Measurements from ENCODE around the gene SMAD4. TPM values are rescaled to one million over a fixed set of nuclear protein-coding genes. Genes with fewer than 3 reads are reported as not detected.

SMAD4 gene
- total and polyA plus RNA-seq, 2 of the 13 experiments (the other 11 are each of a cell fraction or from before 2014, with no cell fraction given): 70.2 to 72.0 TPM

DNA sequence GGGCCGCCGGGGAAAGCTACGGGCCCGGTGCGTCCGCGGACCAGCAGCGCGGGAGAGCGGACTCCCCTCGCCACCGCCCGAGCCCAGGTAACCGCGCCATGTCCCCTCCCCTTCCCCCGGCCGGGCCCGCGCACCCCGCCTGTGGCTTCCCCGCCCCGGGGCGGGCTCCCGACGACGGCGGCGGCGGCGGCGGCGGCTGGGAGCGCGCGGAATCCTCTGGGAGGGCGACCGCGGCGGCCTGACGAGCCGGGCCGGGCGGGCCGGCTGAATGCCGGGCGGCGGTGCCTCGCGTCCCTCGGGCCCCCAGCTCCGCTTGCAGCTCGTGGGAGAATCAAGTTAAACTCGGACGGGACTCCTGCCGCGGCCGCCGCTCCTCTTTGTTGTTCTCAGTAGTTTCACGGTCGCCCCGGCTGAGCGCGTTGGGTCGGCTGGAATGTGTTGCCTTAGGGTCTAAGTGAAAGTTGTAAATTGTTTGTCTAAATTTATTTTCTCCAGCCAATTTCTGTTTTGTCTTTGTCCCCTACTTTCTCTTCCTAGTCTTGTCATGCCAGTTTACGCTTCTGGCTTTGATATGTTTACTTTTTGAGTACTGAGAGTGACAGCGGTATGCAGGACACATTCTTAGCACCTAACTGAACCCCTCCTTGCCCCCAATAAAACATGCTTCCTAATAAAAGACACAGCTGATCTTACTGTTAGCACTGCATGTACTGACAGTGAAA lies 685 bp downstream of the SMAD4 start (continued):
- TF ChIP-seq, protein P1, sequence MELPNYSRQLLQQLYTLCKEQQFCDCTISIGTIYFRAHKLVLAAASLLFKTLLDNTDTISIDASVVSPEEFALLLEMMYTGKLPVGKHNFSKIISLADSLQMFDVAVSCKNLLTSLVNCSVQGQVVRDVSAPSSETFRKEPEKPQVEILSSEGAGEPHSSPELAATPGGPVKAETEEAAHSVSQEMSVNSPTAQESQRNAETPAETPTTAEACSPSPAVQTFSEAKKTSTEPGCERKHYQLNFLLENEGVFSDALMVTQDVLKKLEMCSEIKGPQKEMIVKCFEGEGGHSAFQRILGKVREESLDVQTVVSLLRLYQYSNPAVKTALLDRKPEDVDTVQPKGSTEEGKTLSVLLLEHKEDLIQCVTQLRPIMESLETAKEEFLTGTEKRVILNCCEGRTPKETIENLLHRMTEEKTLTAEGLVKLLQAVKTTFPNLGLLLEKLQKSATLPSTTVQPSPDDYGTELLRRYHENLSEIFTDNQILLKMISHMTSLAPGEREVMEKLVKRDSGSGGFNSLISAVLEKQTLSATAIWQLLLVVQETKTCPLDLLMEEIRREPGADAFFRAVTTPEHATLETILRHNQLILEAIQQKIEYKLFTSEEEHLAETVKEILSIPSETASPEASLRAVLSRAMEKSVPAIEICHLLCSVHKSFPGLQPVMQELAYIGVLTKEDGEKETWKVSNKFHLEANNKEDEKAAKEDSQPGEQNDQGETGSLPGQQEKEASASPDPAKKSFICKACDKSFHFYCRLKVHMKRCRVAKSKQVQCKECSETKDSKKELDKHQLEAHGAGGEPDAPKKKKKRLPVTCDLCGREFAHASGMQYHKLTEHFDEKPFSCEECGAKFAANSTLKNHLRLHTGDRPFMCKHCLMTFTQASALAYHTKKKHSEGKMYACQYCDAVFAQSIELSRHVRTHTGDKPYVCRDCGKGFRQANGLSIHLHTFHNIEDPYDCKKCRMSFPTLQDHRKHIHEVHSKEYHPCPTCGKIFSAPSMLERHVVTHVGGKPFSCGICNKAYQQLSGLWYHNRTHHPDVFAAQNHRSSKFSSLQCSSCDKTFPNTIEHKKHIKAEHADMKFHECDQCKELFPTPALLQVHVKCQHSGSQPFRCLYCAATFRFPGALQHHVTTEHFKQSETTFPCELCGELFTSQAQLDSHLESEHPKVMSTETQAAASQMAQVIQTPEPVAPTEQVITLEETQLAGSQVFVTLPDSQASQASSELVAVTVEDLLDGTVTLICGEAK (IDR thresholded peaks at IDR 0.05): no peak
- TF ChIP-seq, protein P1 (CRISPR knock-in tag; IDR thresholded peaks at IDR 0.05): no peak
- TF ChIP-seq HOXA7 (CRISPR knock-in tag; IDR thresholded peaks at IDR 0.05): no peak
- TF ChIP-seq ZSCAN12 (CRISPR knock-in tag; IDR thresholded peaks at IDR 0.05): no peak
- TF ChIP-seq SYNCRIP (IDR thresholded peaks at IDR 0.05; ENCODE audit: insufficient read depth, low read depth, low read length): no peak
- no peak for TF ChIP-seq SIX1 (CRISPR knock-in tag; IDR thresholded peaks at IDR 0.05; ENCODE audit: borderline replicate concordance)
- no peak for TF ChIP-seq TFDP2 (CRISPR knock-in tag; IDR thresholded peaks at IDR 0.05)
- TF ChIP-seq ZFX (CRISPR knock-in tag; IDR thresholded peaks at IDR 0.05; ENCODE audit: low read depth): no peak
- peak; percentile 76 for TF ChIP-seq RBFOX2 (IDR thresholded peaks at IDR 0.05; ENCODE audit: low read depth, low read length)
- TF ChIP-seq, protein P2, sequence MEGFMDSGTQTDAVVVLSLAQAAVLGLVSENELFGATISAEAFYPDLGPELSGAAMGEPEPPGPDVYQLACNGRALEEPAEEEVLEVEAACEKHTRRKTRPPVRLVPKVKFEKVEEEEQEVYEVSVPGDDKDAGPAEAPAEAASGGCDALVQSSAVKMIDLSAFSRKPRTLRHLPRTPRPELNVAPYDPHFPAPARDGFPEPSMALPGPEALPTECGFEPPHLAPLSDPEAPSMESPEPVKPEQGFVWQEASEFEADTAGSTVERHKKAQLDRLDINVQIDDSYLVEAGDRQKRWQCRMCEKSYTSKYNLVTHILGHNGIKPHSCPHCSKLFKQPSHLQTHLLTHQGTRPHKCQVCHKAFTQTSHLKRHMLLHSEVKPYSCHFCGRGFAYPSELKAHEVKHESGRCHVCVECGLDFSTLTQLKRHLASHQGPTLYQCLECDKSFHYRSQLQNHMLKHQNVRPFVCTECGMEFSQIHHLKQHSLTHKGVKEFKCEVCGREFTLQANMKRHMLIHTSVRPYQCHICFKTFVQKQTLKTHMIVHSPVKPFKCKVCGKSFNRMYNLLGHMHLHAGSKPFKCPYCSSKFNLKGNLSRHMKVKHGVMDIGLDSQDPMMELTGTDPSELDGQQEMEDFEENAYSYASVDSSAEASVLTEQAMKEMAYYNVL (CRISPR knock-in tag; IDR thresholded peaks at IDR 0.05; ENCODE audit: borderline replicate concordance): no peak
- TF ChIP-seq SKI (IDR thresholded peaks at IDR 0.05; ENCODE audit: partially characterized antibody): no peak
- no peak for TF ChIP-seq RBM39 (IDR thresholded peaks at IDR 0.05; ENCODE audit: low read depth, low read length, poor library complexity, severe bottlenecking)
